ENCODE data around the gene ZNF502.
A peak's percentile ranks its signal among the peaks of the same experiment; 100 is the strongest.
"Not testable (repeated sequence)": the region's sequence is repeated elsewhere in the genome, so short reads cannot be mapped to it uniquely, and the experiment has no call there.

The ZNF502 gene

DNA sequence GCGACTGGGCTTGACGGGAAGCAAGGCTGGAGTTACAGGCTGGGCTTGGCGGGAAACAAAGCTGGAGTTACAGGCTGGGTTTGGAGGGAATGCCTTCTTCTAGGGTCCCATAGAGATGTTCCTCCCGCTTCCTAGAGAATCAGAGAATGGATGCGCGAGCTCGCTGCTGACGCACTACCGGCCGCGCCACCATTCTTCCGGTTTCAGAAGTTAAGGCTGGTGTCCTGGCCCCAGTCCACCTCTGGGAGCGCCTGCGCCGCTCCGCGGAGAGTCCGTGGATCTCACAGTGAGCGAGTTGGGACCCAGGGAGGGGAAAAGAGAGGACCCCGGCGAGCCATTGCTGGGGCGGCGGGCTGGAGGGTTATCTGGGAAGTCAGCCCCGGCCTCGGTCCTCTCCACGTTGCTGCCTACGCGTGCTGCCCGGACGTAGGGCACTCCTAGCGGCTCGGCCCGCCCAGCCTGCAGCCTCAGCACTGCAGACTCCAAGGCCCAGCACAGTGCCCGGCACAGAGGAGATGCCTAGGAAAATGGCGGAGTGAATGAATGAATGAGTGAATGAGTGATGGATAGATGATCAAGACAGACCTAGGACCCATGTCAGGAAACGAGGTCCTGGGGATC is at the start of gene ZNF502:
TSS of gene ZNF502 (plus strand) at position 206 of the 621 bp plus-strand sequence. CDS start 7,602 bp downstream, outside the sequence.
- peak within 1 kb of the TSS; percentile 69 for H3K27ac ChIP-seq (ENCODE audit: low read length)
- peak within 1 kb of the TSS; percentile 96 to 97 for H3K4me3 ChIP-seq (ENCODE audit: low read length in 2 of 2)
- peaks cover 2 to 4% of the 10 kb centered on the region in 2 donors for H3K9me3 ChIP-seq (ENCODE audit: control insufficient read depth in 2 of 2, low read length in 2 of 2)
- H3K4me1 ChIP-seq (ENCODE audit: control insufficient read depth, insufficient read depth, low read length): peaks cover 7% of the 10 kb centered on the region
- H3K36me3 ChIP-seq (ENCODE audit: control insufficient read depth in 2 of 2, insufficient read depth in 2 of 2, low read length in 2 of 2): no peaks in the 10 kb centered on the region
- peak within 1 kb of the TSS; percentile 86 to 87 for H3K9ac ChIP-seq (ENCODE audit: low read length in 2 of 2)
- peaks cover 0 to 2% of the 10 kb centered on the region in 2 donors for H3K27me3 ChIP-seq (ENCODE audit: control insufficient read depth in 1 of 2, insufficient read depth in 2 of 2, low read length in 2 of 2)

DNA sequence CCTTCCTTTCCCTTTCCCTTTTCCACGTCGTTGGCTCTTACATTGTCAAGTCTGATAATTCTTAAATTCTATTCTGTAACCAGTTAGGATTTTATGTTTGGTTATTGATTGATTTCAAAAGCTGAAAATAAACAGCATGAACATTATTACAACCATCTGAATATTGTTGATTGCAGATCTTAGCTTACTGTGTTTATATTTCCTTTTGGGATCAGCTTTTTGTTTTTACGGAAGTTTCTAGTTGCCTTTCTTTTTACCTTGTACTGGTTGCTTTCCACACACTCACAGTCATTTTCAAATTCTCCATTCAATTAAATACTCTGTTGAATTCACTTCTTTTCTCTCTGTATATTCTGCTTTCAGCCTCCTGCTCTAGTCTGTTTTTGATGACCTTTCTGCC is 47.3 kb upstream of the ZNF502 start:
- Histone ChIP-seq H3K36me3 (ENCODE audit: control insufficient read depth in 2 of 2, insufficient read depth in 2 of 2, low read length in 2 of 2) (peaks cover 8 to 9% of the 10 kb centered on the region in 2 donors), H3K27ac (ENCODE audit: low read length) (no peak overlapping the region), H3K4me1 (ENCODE audit: control insufficient read depth, insufficient read depth, low read length) (no peaks in the 10 kb centered on the region), H3K27me3 (ENCODE audit: control insufficient read depth in 1 of 2, insufficient read depth in 2 of 2, low read length in 2 of 2) (no peaks in the 10 kb centered on the region), H3K4me3 (ENCODE audit: low read length in 2 of 2) (no peak overlapping the region), H3K9ac (ENCODE audit: low read length in 2 of 2) (no peak overlapping the region), H3K9me3 (ENCODE audit: control insufficient read depth in 2 of 2, low read length in 2 of 2) (peaks cover 4 to 8% of the 10 kb centered on the region in 2 donors)

- peaks cover under 1% of the 10 kb centered on the region in 2 donors for H3K36me3 ChIP-seq (ENCODE audit: control insufficient read depth in 2 of 2, insufficient read depth in 2 of 2, low read length in 2 of 2)
- H3K27ac ChIP-seq (ENCODE audit: low read length): no peak overlapping the region
- no peak overlapping the region for H3K4me3 ChIP-seq (ENCODE audit: low read length in 2 of 2)
- no peak overlapping the region for H3K9ac ChIP-seq (ENCODE audit: low read length in 2 of 2)
- H3K9me3 ChIP-seq (ENCODE audit: control insufficient read depth in 2 of 2, low read length in 2 of 2): peaks cover 0 to 4% of the 10 kb centered on the region in 2 donors
- H3K4me1 ChIP-seq (ENCODE audit: control insufficient read depth, insufficient read depth, low read length): no peaks in the 10 kb centered on the region
- H3K27me3 ChIP-seq (ENCODE audit: control insufficient read depth in 1 of 2, insufficient read depth in 2 of 2, low read length in 2 of 2): no peaks in the 10 kb centered on the region
These were observed 46.1 kb upstream of the ZNF502 start for GRCh38 chr3:44666346-44666745.

DNA sequence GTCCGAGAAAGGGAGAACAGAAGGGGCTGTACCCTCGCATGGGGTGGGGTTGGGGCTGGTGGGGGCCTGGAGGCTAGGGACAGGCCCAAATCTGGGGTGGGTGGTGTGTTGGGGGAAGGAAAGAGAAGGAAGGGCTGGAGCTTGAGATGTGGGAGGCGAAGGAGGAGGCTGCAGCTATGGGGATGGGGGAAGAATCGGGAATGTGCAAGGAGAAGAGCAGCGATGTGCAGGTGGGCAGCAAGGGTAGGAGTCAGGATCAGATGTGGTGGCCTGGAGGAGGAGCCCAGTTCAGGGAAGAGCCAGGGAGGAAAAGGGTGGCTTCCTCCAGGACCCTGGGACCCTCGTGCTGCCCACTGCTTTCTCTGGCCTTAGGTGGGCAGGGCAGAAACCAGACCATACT is 42.7 kb upstream of the ZNF502 start:
- H3K9ac ChIP-seq (ENCODE audit: low read length in 2 of 2): no peak overlapping the region
- H3K27me3 ChIP-seq (ENCODE audit: control insufficient read depth in 1 of 2, insufficient read depth in 2 of 2, low read length in 2 of 2): no peaks in the 10 kb centered on the region
- no peak overlapping the region for H3K27ac ChIP-seq (ENCODE audit: low read length)

GRCh38 chr3:44673466-44673865 is 39.0 kb upstream of the ZNF502 start:
- not testable (repeated sequence) for H3K4me1 ChIP-seq (ENCODE audit: control insufficient read depth, insufficient read depth, low read length); H3K36me3 ChIP-seq (ENCODE audit: control insufficient read depth in 2 of 2, insufficient read depth in 2 of 2, low read length in 2 of 2); H3K4me3 ChIP-seq (ENCODE audit: low read length in 2 of 2); H3K9ac ChIP-seq (ENCODE audit: low read length in 2 of 2); H3K27me3 ChIP-seq (ENCODE audit: control insufficient read depth in 1 of 2, insufficient read depth in 2 of 2, low read length in 2 of 2); H3K27ac ChIP-seq (ENCODE audit: low read length); H3K9me3 ChIP-seq (ENCODE audit: control insufficient read depth in 2 of 2, low read length in 2 of 2)

More for the DNA sequence above, 42.7 kb upstream of the ZNF502 start:
- Histone ChIP-seq H3K9me3 (ENCODE audit: control insufficient read depth in 2 of 2, low read length in 2 of 2) (peaks cover 4 to 5% of the 10 kb centered on the region in 2 donors), H3K4me3 (ENCODE audit: low read length in 2 of 2) (no peak overlapping the region), H3K4me1 (ENCODE audit: control insufficient read depth, insufficient read depth, low read length) (no peaks in the 10 kb centered on the region), H3K36me3 (ENCODE audit: control insufficient read depth in 2 of 2, insufficient read depth in 2 of 2, low read length in 2 of 2) (no peaks in the 10 kb centered on the region)

DNA sequence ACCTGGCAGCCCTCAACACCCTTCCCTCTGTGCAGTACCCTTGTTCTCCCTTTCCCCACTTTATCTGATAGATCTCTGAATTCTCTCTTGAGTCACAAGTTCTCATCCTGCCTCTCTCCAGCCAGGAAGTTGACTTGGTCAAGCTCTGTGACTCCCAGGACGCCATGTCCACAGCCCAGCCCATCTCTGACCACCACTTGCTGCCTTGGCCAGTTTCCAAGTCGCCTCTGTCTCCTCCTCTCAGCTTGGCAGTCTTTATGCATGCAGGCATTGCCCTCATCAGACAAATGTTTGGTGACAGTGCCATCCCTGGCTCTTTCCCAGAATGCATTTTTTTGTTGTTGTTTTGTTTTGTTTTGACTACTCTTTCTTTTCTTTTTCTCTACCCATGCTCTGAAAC is 38.2 kb upstream of the ZNF502 start:
- H3K4me3 ChIP-seq (ENCODE audit: low read length in 2 of 2): no peak overlapping the region
- H3K36me3 ChIP-seq (ENCODE audit: control insufficient read depth in 2 of 2, insufficient read depth in 2 of 2, low read length in 2 of 2): no peaks in the 10 kb centered on the region
- no peak overlapping the region for H3K9ac ChIP-seq (ENCODE audit: low read length in 2 of 2)
- no peaks in the 10 kb centered on the region for H3K4me1 ChIP-seq (ENCODE audit: control insufficient read depth, insufficient read depth, low read length)
- H3K27me3 ChIP-seq (ENCODE audit: control insufficient read depth in 1 of 2, insufficient read depth in 2 of 2, low read length in 2 of 2): no peaks in the 10 kb centered on the region
- H3K27ac ChIP-seq (ENCODE audit: low read length): no peak overlapping the region
- peaks cover 0 to 5% of the 10 kb centered on the region in 2 donors for H3K9me3 ChIP-seq (ENCODE audit: control insufficient read depth in 2 of 2, low read length in 2 of 2)

DNA sequence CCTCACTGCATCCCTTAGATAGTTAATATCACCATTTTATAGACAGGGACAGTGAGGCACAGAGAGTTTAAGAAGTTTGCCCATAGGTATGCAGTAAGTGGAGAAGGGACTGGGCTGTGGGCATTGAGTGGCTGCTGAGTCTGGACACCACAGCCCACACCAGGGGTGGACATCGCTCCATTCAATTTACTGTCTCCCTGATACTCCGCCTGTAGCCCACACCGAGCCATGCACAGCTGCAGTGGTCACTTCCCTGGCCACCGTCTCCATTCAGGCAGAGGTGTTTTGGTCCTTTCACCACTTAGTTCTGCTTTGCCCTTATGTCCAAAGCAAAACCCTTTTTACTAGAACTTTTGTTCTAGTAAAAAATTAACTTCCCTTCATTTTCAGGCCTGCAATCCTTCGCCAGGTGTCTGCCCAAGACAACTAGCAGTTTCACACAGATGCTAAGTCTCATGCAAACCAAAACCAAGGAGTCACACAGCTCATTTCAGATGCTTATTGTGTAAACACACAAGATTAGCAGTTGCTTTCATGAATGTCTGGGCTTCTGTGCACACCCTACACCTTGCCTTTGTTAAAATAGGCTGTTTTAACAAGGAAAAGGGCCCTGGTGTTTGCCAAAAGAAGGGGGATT is 33.9 kb upstream of the ZNF502 start:
- no peaks in the 10 kb centered on the region for H3K27me3 ChIP-seq (ENCODE audit: control insufficient read depth in 1 of 2, insufficient read depth in 2 of 2, low read length in 2 of 2)
- no peak overlapping the region for H3K4me3 ChIP-seq (ENCODE audit: low read length in 2 of 2)
- no peaks in the 10 kb centered on the region for H3K4me1 ChIP-seq (ENCODE audit: control insufficient read depth, insufficient read depth, low read length)
- H3K27ac ChIP-seq (ENCODE audit: low read length): no peak overlapping the region
- no peak overlapping the region for H3K9ac ChIP-seq (ENCODE audit: low read length in 2 of 2)
- peaks cover 0 to 9% of the 10 kb centered on the region in 2 donors for H3K36me3 ChIP-seq (ENCODE audit: control insufficient read depth in 2 of 2, insufficient read depth in 2 of 2, low read length in 2 of 2)
- peaks cover 0 to 5% of the 10 kb centered on the region in 2 donors for H3K9me3 ChIP-seq (ENCODE audit: control insufficient read depth in 2 of 2, low read length in 2 of 2)

DNA sequence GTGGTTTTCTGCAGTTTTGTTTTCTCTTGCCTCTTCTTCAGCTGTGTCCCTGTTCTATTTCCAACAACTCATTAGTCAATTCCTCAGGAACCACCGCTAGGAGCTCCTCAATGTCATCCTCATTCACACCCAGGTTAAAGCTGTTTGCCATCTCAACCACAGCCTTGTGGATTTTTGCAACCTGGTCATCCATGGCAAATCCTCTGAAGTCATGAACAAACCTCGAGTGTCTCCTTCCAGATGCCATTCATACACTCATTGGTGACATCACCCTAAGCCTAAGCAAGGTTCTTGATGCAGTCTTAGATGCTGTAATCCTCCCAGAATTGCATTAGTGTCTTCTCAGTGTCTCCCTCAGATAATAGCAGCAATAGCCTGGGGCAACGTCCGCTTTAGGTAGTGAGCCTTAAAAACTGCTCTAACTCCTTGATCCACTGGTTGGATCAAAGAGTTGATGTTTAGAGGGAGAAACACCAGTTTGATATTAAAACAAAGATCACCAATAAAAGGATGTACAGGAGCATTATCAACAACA is 31.5 kb upstream of the ZNF502 start:
- no peaks in the 10 kb centered on the region for H3K9me3 ChIP-seq (ENCODE audit: control insufficient read depth in 2 of 2, low read length in 2 of 2)
- peaks cover 2 to 9% of the 10 kb centered on the region in 2 donors for H3K36me3 ChIP-seq (ENCODE audit: control insufficient read depth in 2 of 2, insufficient read depth in 2 of 2, low read length in 2 of 2)
- H3K27me3 ChIP-seq (ENCODE audit: control insufficient read depth in 1 of 2, insufficient read depth in 2 of 2, low read length in 2 of 2): no peaks in the 10 kb centered on the region
- H3K4me3 ChIP-seq (ENCODE audit: low read length in 2 of 2): no peak overlapping the region
- H3K9ac ChIP-seq (ENCODE audit: low read length in 2 of 2): no peak overlapping the region
- peaks cover 9% of the 10 kb centered on the region for H3K4me1 ChIP-seq (ENCODE audit: control insufficient read depth, insufficient read depth, low read length)
- no peak overlapping the region for H3K27ac ChIP-seq (ENCODE audit: low read length)

- H3K9ac ChIP-seq (ENCODE audit: low read length in 2 of 2): no peak overlapping the region
- no peaks in the 10 kb centered on the region for H3K9me3 ChIP-seq (ENCODE audit: control insufficient read depth in 2 of 2, low read length in 2 of 2)
- peaks cover 10% of the 10 kb centered on the region for H3K4me1 ChIP-seq (ENCODE audit: control insufficient read depth, insufficient read depth, low read length)
- H3K27ac ChIP-seq (ENCODE audit: low read length): no peak overlapping the region
- no peaks in the 10 kb centered on the region for H3K27me3 ChIP-seq (ENCODE audit: control insufficient read depth in 1 of 2, insufficient read depth in 2 of 2, low read length in 2 of 2)
- H3K36me3 ChIP-seq (ENCODE audit: control insufficient read depth in 2 of 2, insufficient read depth in 2 of 2, low read length in 2 of 2): peaks cover 2 to 9% of the 10 kb centered on the region in 2 donors
- no peak overlapping the region for H3K4me3 ChIP-seq (ENCODE audit: low read length in 2 of 2)
These were observed 30.1 kb upstream of the ZNF502 start for GRCh38 chr3:44682182-44682896.

DNA sequence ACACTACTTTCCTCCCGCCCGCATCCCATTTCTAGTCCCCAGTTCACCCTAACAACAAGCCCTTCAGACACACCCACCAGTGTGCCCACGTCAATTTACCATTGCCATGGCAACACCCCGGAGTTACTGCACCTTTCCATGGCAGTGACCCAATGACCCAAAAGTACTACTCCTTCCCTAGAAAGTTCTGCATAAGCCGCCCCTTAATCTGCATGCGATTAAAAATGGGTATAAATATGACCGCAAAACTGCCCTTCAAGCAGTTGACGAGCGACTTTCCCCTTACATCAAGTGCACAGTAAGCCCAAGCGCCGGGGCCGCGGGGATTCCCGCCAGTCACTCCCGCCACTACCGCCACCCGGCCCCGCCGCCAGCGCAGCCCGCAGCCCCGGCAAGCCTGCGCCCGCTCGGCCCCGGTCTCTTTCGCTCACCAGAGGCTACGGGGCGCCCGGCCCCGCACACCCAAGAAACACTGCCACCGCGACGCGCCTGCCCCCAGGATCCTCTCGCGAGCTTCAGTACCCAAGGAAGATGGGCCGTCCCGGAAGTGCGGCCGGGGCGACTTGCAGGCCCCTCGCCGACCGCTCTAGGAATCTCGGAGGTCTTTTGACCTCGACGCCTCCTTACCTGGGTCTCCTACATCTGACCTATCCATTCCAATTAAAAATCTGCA is 27.2 kb upstream of the ZNF502 start:
- H3K27ac ChIP-seq (ENCODE audit: low read length): no peak overlapping the region
- H3K4me1 ChIP-seq (ENCODE audit: control insufficient read depth, insufficient read depth, low read length): peaks cover 10% of the 10 kb centered on the region
- H3K36me3 ChIP-seq (ENCODE audit: control insufficient read depth in 2 of 2, insufficient read depth in 2 of 2, low read length in 2 of 2): peaks cover 2 to 9% of the 10 kb centered on the region in 2 donors
- H3K27me3 ChIP-seq (ENCODE audit: control insufficient read depth in 1 of 2, insufficient read depth in 2 of 2, low read length in 2 of 2): no peaks in the 10 kb centered on the region
- H3K9ac ChIP-seq (ENCODE audit: low read length in 2 of 2): peak overlapping the region; percentile 62 to 72
- peak overlapping the region; percentile 61 to 79 for H3K4me3 ChIP-seq (ENCODE audit: low read length in 2 of 2)
- no peaks in the 10 kb centered on the region for H3K9me3 ChIP-seq (ENCODE audit: control insufficient read depth in 2 of 2, low read length in 2 of 2)

Measured in stomach smooth muscle (tissue), 2 donors.